GM19043 (cell line): ENCODE data around the gene SLC2A4.

ENCODE experiments used
- ATAC-seq: cut with Tn5 transposase; IDR thresholded peaks from one replicate; pipeline ENCODE4 v1.9.1; 2021; ENCODE audit warnings: low read depth; ENCODE audit not compliant: unreplicated experiment

The SLC2A4 gene

DNA sequence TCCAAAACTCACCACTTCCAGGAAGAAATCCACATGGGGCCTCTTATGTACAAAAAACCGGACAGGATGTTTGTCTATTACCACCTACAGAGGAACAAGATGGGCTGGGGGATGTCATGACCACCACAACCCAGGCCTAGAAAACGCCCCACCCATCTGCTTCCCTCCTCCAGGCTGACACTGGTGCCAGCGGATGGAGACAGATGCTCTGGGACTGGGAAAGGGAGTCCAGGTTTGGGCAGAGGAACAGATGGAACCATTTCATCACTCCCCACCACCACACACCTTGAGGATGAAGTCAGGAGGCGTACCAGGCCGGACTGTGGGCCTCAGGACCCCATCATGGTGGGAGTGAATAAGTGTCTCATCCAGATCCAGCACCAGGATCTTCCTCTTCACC, 34.7 kb upstream of the SLC2A4 start:
- ATAC-seq = no peak

DNA sequence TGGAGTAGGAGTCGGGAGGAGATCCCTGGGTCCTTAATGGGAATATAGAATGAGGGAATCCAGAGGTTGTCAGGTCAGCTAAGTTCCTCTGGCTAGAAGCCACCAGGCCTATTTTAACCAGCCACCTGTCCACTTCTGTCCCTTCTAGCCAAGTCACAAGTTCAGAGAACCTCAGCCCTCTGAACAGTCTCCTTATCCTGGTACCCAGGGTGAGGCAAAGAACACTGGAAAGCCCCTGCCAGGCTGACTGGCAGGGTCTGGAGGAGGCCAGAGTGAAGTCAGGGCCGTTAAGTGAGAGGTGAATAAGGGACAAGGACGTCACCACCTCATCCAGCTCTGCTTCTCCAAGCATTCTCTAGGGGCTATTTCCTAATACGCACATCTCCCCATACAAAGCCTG, 32.7 kb upstream of the SLC2A4 start:
- no peak for ATAC-seq

DNA sequence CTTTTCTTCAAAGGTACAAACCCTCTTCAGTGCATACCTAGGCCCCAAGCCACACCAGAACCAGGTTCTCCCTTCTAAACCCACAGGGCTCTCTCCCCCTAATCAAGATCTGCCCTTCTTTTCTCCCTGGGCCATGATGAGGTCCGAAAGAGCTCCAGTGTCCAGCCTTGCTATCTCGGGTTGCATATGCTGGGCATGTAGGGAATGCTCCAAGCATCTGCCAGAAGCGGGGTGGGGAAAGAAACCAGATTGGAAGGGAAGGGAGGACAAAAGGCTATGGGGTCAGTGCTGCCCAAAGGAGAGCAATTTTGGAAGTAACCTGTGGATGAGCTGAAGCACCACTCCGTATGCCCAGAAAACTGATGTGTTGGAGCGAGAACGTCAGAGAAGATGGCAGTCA, 32.3 kb upstream of the SLC2A4 start:
- ATAC-seq = no peak

DNA sequence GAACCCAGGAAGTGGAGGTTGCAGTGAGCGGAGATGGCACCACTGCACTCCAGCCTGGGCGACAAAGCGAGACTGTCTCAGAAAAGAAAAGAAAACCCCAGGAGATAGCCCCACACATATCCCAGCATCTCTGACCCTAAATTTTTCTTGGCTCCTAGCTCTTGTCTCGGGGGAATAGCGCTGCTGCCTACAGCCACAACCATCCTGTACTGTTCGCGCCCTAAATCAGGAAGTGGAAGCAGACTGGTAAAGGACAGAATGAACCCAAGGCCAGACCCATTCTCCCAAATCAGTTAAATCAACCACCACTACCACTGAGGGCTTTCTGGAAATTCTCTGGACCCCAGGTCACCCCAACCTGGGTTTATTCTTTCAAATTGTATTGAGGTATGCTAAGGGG, 31.7 kb upstream of the SLC2A4 start:
- ATAC-seq = no peak

DNA sequence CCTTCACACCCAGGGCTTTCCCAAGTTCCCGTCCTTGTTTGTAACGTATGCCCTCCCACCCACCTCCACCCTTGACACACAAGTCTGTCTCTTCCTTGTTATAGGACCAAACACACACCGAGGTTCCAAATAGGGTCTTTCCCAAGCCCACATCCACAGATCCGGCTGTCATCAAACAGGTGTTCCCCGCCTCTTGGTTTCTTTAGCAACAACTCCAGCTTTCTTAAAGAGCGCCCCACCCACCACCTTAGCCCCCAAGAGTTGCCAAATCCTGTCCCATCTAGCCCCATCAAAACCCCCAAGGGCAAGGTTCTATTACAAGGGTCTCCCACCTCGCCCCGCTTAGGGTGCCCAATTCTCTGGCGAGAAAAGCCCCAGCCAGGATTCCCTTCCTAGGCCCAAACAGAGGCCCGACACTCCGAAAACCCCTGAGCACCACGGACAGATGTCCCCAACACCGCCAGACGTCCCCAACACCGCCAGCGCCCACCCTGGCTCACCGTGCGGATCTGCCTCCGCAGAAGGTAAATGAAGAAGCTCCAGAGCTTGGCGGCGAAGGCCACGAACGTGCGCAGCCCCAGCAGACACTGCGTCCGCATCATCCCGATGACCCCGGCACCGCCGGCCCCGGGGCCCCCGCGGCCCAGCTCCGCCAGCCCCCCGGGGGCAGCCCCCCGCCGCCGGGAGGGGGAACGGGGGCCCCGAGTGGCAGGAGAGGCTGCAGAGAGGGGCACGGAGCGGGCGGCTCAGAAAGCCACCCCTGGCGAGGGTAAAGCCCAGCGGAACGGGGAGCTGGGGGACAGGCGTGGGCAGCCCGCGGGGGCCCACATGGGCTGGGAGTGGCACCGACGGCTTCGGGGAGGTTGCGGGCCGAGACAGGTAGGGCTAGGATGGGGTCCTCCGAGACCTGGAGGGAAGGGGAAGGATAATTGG, 30.6 kb upstream of the SLC2A4 start:
- no peak for ATAC-seq

DNA sequence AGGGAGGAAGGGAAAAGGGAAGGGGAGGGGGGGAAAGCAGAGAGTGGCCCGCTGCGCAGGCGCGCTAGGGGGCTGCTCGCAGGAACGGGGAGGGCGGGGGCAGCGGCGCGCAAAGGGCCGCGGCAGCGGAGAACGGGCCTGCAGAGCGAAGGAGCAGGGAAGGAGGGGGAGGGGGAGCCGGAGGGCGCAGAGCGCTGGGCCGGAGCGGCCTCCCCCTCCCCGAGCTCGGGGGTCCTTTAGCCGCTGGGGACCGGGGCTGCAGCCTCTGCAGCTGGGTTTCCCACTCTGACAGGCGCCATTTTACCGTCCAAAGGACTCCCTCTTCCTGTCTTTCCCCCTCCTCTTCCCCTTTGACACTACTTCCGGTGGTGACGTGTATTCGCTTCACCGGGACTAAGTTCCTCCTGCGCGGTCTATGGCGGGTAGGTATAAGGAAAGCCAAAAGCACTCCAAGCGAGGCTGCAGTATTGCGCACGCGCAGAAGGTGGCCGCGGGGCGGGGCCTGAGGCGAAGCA, 29.8 kb upstream of the SLC2A4 start, which contains the start of gene CTDNEP1:
Gene CTDNEP1 (minus strand): TSS at position 74 of the 515 bp plus-strand sequence. CDS start 438 bp downstream, outside the sequence.
- peak; percentile 76 for ATAC-seq

DNA sequence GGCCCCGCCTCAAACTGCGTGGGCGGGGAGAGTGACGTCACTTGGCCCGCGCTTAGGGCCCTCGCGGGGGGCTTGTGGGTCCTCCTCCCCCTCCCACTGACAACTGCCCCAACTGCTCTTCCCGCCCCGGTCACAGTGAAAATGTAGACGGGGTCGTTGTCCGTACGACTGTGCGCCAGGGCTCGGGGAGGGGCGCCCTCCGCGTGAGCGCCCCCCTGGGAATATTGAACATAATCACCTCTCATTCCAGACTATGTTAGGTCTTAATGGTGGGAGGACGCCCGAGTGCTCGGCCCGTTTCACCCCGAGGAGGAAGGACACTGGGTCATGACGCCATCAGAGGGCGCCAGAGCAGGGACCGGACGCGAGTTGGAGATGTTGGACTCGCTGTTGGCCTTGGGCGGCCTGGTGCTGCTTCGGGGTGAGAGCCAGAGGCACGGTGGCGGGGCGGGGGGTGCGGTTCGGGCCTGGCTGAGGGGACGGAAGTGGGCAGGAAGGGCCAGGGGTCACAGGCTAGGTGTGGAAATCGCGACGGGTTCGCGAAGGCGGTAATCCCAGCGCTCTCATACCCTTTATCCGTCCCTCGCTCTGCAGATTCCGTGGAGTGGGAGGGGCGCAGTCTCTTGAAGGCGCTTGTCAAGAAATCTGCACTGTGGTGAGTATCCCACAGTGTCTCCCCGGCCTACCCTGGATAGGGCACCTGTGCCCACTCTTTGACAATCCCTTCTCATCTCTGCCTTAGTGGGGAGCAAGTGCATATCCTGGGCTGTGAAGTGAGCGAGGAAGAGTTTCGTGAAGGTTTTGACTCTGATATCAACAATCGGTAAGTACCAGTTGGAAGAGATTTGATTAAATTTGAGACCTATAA, 29.1 kb upstream of the SLC2A4 start, which contains the start of gene ELP5:
Gene ELP5 (plus strand): TSS at position 40 of the 868 bp plus-strand sequence. CDS start 336 bp downstream, at position 376.
- peak; percentile 44 for ATAC-seq

DNA sequence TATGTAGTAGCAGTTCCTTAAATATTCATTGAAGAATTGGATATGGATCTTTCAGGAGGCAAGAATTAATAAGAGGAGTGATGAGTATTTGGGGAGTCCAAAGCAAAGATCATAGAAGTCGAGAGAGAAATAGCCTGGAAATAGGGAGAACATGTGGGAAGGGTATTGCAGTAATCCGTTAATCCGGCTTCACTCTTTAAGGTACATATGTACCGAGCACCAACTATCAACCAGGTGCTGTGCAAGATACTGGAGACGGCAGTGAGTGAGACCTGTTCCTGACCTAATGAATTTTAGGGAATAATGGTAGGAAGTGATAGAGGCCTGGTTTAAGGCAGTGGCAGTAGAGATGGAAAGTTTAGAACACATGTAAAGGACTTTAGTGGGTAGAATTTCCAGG, 28.4 kb upstream of the SLC2A4 start:
- no peak for ATAC-seq

DNA sequence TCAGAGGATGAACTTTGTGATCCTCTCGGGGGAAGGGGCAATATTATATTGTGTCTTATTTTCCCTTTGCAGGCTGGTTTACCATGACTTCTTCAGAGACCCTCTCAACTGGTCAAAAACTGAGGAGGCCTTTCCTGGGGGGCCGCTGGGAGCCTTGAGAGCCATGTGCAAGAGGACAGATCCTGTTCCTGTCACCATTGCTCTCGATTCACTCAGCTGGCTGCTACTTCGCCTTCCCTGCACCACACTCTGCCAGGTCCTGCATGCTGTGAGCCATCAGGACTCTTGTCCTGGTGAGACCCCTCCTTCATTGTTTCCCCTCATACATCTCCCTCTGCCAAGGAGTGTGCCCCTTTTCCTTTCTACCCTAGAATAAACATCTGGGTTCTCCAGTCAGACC, 27.0 kb upstream of the SLC2A4 start:
- no peak for ATAC-seq

DNA sequence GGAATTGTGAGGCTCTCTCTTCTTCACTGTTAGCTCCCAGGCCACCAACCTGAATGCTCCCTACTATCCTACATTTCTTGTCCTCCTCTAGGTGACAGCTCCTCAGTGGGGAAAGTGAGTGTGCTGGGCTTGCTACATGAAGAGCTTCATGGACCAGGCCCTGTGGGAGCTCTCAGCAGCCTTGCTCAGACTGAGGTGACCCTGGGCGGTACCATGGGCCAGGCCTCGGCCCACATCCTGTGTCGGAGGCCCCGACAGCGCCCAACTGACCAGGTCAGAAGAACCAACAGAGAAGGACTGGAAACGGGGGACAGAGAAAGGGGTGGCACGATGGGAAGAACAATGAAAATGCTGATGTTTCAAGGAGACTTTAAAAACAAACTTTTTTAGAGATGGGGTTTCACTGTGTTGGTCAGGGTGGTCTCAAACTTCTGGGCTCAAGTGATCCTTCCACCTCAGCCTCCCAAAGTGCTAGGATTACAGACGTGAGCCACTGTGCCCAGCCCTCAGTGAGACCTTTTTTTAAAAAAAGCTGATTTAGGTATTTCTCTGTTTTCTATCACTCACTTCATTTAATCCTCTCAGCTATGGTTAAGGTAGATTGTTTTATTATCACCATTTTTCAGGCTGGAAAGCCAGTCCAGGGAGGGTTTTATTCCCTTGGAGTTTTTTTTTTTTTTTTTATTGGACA, 24.6 kb upstream of the SLC2A4 start:
- ATAC-seq = no peak

DNA sequence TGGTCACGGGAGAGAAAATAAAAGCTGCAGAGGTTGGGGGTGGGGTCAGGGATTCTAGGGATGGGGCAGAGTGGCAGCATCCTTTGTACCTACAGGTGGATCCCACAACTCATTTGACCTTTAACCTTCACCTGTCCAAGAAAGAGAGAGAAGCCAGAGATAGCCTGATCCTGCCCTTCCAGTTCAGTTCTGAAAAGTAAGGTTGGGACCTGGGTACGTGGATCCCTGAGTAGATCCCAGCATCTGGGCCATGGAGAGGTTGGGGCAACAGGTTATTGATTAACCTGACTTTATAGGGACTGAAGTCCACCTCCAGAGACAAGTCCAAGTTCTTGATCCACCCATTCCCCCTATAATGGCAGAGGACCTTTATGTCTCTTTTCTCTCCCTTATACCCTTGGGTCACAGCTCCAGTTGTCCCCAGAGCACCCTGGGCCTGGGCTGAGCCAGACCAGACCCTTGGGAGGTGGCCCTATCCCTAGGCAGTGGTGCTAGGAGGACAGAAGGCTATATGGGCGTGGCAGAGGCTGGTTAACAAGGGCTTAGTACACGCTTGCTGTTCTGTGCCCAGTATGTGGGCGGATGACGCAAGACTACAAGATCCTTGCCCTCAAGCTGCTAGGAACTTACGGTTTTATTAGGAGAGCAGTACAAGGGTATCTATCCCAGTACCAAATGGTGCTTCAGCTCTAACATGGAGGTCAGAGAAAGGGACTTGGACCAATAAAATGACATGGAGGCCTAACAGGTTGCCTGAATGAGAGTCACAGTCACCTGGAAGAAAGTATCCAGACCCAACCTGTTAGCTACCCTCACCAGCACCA, 22.6 kb upstream of the SLC2A4 start:
- ATAC-seq = no peak

DNA sequence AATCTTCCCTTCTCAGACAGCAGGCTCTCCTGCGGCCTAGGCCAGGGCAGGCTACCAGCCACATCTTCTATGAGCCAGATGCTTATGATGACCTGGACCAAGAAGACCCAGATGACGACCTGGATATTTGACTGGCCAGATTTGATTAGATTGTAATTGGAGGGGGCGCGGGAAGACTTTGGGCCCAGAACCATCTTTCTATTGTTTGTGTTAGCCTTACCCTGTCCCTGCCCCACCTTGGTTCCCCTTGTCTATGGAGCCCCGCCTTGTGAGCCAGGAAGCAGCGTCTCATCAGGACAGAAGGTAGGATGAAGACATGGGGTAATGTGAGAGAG, 22.0 kb upstream of the SLC2A4 start:
- ATAC-seq = no peak

DNA sequence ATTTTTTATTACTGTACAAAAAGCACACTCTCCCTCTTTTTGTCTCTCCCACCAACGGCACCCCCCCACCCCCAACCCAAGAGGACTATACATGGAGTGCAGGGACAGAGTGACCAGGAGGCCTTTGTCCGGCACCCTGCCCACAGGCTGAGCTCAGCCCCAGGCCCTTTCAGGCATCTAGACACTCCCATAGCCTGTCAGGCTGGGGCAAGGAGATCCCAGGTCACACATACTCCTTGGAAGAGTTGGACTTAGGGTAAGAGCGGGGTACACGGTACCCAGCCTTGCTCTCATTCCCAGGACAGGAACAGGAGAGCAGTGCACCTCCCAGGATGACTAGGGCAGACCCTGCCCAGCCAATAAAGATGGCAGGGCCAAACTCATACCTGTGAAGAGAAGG, 21.4 kb upstream of the SLC2A4 start:
- ATAC-seq = no peak

DNA sequence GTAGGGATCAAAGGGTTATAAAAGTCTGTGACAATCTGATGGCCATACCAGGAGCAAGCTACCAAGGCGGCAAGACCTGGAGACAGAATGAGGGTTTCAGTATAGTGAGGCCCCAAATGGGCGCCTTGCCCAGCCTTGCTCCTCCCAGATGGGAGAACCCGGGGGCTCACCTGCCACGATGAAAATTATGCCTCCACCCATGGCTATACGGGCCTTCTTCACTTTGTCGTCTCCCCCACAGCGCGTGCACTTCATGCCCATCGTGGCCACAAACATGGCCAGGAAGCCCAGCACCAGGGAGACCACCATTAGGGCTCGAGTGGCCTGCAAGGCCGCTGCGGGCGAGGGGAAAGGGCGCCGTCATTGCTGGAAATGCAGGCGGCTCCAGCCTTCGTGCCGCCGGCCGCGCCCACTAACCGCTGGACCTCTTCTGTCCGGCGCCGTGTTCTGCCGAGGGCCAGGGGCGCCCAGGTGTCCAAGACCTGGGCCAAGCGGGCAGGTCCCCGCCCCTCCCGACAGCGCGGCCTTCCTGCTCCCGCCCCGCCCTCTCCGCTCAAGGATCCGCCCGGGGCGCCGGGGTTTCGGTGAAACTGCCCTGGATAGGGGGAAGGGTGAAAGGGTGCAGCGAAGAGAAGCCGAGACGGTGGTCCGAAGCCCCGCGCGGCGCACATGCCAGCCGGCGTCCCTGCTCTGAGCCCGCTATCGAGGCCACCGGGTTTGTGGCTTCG, 20.7 kb upstream of the SLC2A4 start:
- no peak for ATAC-seq

DNA sequence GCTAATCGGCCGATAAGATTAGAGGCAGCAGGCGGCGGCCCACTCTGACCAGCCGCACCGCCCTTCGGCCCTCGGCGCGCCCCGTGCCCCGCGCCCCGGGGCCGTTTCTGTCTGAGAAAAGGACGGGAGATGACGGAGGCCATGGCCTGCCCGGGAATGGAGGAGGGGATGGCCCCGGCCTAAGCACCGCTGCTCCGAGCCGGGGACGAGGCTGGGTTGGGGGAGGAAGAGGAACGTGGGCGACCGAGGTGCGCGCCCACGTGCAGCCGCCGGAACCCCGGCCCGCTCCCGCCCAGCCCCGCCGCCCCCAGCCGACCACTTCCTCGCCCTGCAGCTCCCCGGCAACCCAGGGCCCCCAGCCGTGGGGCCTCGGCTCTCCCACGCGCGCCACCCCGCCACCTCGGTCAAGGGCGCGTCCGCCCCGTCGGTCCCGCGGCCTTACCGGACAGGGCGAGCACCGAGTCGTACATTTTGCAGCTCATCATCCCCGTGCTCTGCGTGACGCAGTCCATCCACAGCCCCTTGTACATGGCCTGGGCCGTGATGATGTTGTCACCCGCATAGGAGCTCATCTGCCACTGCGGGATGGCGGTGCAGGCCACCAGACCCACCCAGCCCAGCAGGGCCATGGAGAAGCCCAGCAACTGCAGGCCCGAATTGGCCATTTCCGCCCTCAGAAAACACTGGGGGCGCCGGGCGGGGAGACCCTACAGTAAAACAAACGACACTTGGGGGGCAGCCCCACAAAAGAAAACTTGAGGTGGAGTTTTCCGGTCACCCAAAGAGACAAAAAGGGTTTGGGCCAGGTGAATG, 19.9 kb upstream of the SLC2A4 start:
- no peak for ATAC-seq

DNA sequence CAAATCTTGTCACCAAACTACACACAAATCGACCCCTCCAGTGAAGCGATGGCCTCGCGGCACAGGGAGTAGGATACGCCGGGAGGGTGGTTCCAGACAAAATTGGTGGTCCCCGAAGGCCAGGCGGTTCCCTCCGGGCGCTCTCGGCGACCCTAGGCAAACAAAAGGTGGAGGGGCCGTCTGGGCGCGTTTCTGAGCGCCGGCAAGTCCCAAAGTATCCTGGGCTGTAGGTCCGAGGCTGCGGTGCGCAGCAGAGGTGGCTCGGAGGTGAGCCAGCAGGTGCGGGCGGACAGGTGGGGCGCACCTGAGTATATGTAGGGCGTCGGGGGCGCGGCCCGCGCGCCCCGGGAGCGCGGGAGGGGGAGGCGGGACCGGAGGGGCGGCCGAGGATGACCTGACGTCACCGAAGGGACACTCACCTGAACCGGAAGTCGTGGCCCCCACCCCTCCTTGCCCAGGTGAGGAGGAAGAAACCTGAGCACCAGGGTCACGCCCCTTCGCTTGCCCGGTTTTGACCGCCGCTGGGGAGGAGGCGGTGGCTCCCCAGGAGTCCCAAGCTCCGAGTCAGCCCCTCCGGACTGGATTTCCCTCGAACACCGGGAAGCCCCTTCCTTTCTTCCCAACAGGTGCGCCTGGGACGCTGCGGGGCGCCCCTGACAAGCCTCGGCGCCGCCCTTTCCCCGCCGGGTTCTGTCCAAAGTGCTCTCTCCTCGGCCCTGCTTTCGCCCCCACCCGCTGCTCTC, 19.2 kb upstream of the SLC2A4 start, which contains the start of gene CLDN7:
Gene CLDN7 (minus strand): TSS at position 287 of the 743 bp plus-strand sequence. CDS start 435 bp downstream, outside the sequence.
- no peak for ATAC-seq
